AG10803 (cell line): ENCODE results near the gene PIGZ.

Experiments used
- DNase-seq: peaks from one replicate; pipeline ENCODE4 v3.0.0; 2010; ENCODE audit warnings: low read depth
- H3K4me3 ChIP-seq: 2 replicates; pipeline ENCODE4 v1.5.1; 2011; ENCODE audit warnings: mild to moderate bottlenecking, low read length, control low read depth
- TF ChIP-seq, protein P1 (sequence below): conservative IDR thresholded peaks from 2 replicates; pipeline ENCODE4 v1.5.1; 2011; ENCODE audit warnings: mild to moderate bottlenecking, low read length, control low read depth, inconsistent platforms

The PIGZ gene

GRCh38 chr3:196901768-196902167 lies 66.9 kb downstream of the PIGZ start:
- no peak overlapping the region for H3K4me3 ChIP-seq
- TF ChIP-seq, protein P1, sequence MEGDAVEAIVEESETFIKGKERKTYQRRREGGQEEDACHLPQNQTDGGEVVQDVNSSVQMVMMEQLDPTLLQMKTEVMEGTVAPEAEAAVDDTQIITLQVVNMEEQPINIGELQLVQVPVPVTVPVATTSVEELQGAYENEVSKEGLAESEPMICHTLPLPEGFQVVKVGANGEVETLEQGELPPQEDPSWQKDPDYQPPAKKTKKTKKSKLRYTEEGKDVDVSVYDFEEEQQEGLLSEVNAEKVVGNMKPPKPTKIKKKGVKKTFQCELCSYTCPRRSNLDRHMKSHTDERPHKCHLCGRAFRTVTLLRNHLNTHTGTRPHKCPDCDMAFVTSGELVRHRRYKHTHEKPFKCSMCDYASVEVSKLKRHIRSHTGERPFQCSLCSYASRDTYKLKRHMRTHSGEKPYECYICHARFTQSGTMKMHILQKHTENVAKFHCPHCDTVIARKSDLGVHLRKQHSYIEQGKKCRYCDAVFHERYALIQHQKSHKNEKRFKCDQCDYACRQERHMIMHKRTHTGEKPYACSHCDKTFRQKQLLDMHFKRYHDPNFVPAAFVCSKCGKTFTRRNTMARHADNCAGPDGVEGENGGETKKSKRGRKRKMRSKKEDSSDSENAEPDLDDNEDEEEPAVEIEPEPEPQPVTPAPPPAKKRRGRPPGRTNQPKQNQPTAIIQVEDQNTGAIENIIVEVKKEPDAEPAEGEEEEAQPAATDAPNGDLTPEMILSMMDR: no peak
- DNase-seq: no peak
